GM19035 (cell line): ENCODE data around the gene MRPL43.
"Not testable (repeated sequence)": the region's sequence is repeated elsewhere in the genome, so short reads cannot be mapped to it uniquely, and the experiment has no call there.

Experiments used
- ATAC-seq: cut with Tn5 transposase; IDR thresholded peaks from one replicate; pipeline ENCODE4 v1.9.1; 2021; ENCODE audit not compliant: unreplicated experiment

The MRPL43 gene

DNA sequence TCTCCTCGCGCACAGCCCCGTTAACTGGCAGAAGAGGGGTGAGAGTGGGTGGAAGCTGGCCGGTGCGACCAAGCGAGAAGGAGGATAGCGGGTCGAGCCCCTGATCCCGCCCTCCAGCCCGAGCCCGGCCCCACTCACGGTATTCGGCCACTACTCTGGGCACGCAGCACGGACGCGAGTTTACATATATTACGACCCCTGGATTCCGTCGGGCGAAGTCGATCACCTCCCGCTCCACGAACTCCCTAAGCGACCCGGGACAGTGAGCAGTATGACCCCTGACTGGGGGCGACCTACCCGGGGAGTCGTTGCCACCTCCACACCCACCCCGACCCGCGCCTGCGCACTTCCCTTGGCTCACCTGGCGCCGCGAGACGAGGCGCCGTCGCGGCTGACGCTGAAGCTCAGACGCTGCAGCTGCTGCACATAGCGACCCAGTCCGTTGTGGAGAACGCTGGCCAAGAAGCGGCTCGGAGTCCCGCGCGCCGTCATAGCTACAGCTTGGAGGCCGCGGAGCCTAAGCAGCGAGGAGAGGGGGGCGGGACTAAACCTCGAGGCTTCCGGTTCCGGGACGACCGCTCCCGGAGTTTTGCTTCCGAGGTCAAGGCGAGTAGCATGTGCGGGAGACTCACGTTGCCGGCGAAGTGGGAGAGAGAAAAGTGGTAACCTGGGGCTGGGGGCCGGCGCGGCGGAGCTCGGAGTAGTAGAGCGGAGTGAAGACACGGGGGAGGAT, at the start of gene MRPL43, which contains the start of gene TWNK:
Gene MRPL43 (minus strand): TSS at position 546 of the 733 bp plus-strand sequence. CDS start 54 bp downstream, at position 492.
Gene TWNK (plus strand): TSS at position 592 of the 733 bp plus-strand sequence. CDS start 668 bp downstream, outside the sequence.
- peak; percentile 89 for ATAC-seq

DNA sequence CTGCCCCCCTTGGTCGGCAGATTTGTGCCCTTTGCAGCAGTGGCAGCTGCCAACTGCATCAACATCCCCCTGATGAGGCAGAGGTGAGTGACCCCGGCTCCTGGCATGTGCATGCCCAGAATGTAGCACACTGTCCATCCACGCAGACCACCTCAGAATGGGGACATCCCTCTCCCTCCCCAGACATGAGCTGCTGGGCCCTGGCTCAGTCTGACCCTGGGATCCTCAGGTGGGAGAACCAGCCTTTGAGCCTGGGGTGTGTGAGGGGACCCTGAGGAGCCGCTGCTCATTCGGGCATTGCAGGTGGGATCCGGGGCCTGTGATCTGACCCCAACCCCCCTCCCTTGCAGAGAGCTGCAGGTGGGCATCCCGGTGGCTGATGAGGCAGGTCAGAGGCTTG, 49.4 kb upstream of the MRPL43 start:
- no peak for ATAC-seq

DNA sequence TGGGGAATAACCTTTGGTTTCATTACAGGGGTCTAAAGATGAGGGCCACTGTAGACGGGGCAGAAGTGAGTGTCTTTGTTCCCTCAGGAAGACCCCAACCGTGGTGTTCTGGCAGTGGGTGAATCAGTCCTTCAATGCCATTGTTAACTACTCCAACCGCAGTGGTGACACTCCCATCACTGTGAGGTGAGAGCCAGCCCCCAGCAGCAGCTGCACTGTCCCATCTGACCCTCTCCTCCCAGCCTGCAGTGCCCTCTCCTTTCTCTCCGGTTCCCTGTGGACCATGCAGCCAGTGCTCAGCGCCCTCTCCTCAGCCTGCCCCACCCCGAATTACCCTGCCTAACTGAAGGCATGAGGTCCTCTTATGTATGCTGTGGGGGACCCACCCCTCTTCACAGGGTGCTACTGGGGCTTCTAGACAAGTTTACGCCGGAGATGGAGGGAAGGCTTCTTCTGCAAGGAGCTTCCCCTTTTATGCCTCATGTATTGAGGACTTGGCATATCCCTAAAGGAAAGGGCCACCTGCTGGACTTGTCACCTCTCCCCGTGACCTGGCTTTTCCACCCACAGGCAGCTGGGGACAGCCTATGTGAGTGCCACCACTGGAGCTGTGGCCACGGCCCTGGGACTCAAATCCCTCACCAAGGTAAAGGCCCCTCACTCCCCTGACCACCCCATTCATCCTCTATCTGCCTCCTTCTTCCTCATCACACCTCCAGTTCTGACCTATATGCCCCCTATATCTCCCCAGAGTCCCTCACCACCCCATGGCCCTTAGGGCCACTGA, 48.8 kb upstream of the MRPL43 start:
- ATAC-seq: no peak

DNA sequence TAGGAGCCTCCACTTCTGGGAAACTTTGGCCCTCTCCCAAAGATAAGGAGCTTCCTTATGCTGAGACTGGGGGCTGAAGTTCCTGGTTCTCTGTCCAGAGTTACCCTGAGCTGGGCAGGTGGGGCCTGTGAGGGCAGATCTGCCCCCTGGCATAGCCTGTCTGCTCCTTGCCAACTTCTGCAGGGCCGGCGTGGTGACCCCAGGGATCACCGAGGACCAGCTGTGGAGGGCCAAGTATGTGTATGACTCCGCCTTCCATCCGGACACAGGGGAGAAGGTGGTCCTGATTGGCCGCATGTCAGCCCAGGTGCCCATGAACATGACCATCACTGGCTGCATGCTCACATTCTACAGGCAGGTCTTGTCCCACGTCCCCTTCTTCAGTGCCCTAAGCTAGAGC, 48.0 kb upstream of the MRPL43 start:
- no peak for ATAC-seq

DNA sequence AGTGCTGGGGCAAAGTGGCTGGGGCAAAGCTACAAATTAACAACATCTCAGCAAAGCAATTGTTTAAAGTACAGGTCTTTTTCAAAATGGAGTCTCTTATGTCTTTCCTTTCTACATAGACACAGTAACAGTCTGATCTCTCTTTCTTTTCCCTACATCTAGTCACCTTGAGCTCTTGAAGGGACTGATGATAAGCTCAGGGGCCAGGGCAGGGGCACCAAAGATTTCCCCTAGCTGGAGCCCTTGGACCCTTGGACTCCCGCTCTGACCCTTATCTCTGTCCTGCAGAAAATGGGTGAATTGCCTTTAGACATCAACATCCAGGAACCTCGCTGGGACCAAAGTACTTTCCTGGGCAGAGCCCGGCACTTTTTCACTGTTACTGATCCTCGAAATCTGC, 47.1 kb upstream of the MRPL43 start:
- ATAC-seq: not testable (repeated sequence)

DNA sequence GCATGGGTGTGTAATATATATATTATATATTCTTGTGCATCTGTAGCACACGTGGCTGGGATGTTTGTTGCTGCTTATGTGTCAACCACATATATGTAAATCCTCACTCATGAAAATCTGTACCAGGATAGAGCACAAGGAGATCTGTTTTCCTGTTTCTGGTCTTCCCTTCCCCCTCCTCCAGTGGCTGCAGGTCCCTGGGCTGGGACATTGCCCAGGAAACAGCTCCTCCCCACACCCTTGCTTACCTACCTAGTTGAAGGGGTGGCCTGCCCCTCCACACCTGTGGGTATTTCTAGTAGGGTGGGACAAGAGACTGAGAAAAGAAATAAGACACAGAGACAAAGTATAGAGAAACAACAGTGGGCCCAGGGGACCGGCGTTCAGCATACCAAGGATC, 46.0 kb upstream of the MRPL43 start:
- ATAC-seq: no peak

DNA sequence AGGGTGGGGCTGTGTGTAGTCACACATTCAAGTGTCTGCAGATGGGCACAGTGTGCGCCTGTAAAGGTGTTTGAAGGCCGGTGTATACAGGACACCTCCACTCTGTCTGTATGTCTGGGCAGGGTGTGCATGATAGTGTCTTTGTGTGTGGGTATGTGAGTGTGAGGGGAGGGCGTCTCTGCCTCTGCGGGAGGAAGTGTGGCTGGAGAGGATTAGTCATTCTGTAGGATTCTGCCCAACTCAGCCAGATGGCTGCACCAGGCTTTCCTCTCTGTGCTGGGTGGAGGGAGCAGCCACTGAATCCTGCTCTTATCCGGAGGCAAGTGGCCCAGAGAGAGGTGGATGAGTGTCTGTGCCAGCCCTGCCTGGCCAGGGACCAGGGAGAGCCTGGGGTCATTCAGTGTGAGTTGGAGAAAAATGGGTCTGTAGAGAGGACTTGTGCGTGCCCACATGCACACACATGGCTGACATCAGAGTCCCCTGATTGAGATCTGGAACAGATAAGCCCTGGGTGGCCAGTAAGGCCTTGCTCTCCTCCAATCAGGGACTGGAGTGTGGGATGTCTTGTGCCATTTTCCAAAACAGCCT, 45.4 kb upstream of the MRPL43 start:
- no peak for ATAC-seq

DNA sequence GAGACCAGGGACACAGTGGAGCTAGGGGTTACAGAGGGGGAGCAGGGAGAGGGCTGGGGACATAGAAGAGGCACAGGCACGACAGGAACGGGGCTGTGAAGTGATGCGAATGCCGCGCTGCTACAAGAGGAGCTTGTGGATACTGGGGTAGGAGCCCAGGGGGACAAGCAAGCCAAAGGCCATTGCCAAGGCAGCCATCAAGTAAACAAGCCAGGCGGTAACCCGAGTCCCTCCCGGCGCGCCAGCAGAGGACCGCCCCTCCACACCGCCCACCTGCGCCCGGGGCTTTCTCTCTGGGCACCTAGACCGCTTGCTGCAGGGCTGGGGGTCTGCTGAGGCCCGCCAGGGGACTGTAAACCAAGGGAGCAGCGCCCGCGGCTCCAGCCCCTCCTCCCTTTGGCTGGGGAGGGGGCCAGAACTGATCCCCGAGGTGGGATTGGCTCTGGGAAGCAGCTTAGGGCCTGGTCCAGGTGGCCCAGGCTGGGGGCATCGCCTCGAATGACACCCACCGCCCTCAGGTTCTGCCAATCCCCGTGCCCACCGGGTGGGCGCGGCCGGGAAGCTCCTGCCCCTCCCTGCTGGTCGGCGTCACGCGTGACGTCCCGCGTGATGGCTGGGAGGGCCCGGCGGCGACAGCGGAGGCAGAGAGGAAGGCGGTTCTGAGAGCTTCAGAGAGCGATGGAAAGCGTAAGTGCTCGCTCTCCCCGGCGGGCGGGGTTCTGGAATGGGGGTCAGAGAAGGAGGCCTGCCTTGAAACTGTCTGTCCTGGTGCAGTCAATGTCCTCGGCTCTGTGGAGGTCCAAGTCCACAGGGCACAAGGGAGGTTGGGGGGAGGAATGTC, 44.7 kb upstream of the MRPL43 start:
- ATAC-seq: no peak

DNA sequence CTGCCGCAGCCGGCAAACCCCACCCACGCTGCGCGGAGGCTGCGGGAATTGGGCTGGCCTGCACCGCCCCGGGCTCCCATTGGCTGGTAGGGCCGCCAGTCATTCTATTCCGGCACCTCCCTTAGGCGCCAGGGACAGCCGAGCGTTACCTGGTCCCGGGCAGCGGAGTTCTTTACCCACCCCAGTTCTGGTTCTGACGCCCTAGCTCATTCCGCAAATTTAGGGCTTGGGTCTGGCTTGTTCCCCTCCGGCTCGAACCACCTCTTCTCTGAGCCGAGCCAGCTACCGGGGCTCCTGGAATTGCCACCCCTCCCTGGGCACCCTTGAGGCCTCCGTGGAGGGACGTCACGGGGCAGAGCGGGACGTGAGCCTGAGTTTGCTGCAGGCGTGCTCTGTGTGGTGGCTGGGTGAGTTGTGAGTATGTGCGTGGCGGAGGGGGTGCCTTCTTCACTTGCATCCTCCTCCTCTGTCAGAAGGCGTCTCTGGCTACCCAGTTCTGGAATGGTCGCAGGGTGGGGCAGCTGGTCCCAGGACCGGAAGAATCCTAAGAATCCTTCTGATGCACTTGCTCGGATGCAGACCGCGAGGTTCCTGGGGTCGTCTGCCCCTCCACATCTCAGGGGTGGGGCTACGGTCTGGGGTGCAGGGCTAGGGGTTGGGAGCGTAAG, 44.0 kb upstream of the MRPL43 start, which contains the start of the genes PDZD7 and SFXN3:
Gene PDZD7 (minus strand): TSS at position 2 of the 668 bp plus-strand sequence. CDS start 910 bp downstream, outside the sequence.
Gene SFXN3 (plus strand): TSS at position 107 of the 668 bp plus-strand sequence. CDS start 3,461 bp downstream, outside the sequence.
- peak; percentile 96 for ATAC-seq

DNA sequence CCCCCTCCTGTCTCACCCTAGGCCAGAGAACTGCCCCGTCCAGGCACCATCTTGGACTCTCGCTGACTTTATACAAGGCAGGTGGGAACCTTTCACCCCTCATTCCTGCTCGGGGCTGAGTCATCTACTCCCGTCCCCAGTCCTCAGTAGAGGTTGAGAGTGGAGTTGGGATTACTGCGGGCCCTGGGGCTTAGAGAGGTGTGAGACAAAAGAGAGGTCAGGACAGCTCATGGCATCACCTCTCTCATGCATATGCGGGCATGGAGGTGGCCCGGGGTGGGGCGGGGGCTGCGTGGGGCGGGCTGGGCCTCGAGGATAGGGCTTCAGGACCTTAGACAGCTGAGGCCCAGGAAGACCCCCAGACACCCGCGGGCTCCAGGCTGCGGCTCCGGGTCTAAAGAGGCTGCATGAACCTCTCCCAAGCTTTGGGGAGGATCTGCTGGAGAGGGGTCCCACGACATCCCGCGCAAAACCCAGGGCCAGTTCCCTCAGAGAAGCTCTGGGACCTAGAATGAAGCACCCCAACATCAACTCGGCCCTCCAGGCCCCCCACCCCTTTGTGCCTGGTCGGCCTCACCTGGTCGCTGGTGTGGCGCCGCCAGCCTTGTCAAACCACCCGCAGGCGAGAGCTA, 43.3 kb upstream of the MRPL43 start:
- ATAC-seq: no peak

DNA sequence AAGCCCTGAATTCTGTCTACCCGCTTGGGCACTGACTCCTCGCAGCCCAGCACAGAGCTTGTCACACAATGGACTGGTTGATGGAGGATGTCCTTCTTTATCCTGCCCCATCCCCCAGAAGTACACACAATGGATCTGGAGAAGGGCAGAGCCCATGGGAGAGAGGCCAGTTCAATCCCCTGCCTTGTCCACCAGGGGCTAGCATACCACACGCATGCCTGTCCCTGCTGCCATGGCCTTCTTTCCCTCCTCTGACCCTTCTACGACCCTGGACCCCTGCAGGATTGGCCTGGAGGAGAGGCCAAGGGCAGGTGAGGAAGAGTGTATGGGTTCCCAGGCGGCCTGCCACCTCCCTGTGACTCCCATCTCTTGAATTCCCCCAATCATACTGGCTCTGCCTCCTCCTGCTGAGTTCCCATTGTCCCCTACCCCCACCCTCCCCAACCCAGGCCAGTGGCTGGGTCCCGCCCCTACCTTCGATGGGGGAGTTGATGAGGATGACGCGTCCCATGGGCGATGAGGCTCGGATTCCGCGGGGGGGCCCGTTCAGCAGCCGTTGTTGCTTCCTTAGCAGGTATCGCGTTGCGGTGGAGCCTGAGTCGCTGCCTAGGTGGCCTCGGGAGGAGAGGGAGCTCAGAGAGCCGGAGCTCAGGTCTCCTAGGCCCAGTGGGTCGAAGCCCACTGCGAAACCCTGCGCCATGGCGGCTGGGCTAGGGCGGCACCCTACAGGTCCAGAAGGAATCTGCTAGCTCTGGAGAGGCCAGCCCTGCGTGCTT, 42.4 kb upstream of the MRPL43 start:
- no peak for ATAC-seq

DNA sequence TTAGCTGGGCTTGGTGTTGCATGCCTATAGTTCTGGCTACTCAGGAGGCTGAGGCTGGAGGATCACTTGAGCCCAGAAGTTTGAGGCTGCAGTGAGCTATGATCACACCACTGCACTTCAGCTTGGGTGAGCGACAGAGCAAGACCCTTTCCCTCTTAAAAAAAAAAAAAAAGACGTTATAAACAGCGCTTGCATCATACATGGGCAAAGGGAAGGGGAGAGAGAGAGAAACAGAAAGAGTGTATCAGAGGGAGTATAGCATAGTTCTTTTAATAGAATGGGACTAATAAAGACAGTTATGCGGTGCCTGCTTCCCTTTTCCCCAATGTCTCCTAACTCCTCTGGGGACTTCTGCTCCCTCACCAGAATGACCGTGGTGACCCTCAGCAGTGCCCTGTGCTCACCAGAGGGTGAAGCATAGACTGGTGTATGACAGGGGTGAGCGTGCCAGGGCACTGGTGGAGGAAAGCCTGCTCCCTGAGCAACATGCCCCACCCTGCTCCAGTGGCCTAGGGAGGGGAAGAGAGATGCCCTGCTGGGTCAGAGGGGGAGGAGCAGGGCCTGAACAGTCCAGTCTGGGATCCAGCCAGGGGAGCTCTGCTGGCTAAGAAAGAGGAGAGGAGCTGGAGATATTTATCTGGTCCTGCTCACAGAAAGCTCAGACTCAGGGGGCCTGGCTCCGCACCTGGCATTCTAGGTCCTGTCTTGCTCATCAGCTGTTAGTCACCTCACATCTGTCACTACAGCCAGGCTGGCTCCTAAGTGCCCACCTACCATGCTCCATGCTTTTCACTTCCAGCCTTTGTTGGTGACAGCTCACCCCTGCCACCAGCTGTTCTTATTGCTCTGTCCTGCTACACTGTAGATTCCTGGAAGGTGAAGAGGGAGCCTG, 41.4 kb upstream of the MRPL43 start:
- ATAC-seq: no peak

DNA sequence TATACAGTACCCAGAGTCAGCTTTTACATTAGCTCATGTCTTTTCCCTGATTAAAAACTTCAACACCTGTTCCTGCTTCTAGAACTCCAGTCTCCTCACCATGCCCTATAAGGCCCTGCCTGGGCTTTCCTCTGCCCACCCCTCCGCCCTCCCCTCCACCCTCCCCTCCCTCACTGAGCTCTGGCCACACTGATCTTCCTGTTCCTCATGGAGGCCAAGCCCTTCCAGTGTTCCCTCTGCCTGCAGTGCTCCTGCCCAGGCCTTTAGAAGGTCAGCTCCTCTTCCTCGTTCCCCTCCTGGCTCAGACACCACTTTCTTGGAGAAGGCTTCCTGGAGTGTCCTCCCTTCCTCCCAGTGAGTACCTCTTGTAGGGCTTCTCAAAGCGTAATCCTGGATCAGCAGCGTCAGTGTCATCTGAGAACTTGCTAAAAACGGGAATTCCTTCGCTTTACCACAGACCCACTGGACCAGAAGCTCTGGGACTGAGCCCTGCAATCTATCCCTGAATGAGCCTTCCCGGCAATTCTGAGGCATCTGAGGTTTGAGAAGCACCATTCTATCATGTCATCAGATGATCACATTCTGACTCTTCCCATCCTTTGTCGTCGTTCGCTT, 39.9 kb upstream of the MRPL43 start:
- no peak for ATAC-seq

DNA sequence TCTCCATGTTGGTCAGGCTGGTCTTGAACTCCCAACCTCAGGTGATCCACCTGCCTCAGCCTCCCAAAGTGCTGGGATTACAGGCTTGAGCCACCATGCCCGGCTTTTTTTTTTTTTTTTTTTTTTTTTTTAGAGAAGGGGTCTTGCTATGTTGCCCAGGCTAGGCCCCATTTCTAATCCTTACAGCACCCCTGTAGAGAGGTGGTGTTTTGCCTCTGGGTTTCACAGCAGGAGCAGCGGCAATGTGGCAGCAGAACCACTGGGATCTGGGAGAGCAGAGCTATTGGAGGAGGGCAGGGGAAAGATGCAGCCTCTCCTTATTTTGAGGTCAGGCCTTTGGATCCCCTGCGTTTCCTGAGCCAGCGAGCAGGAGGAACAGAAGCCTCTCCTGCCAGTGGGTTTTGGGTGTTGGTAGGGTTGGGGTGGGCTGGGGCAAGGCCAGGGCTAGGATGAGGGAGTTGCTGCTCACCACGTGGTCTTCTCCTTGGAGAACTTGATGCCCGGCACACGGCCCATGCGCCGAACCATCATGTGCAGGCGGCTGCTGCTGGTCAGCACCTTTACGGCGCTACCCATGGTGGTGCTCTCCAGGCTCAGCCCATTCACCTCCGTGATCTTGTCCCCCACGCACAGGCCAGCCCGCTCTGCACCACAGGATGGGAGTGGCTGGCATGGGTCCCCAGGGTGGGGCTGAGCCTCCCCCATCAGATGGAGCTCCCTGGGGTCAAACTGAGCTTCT, 35.8 kb upstream of the MRPL43 start:
- ATAC-seq: no peak

DNA sequence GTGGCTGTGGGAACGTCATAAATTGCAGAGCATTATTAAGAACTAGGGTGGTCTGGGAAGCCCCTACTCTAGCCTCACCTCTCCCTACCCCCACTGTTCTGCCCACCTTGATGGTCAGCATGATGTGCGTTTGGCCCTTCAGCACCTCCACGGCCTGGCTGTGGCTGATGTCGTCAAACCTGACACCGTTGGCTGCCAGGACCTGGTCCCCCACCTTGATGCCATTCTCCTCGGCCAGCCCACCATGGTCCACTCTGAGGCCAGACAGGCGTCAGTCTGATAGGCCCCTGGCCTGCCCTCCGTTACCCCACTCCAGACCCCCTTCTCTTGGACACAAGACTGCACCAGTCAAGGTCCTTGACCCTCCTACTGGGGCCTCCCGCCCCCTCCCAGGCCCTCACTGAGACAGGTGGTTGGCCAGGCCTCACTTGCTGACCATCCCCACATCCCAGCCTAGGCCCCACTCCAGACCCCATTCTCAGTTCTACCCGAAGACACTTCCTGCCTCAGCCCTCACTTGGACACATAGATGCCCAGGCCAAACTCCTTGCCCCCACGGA, 34.5 kb upstream of the MRPL43 start:
- ATAC-seq: no peak

DNA sequence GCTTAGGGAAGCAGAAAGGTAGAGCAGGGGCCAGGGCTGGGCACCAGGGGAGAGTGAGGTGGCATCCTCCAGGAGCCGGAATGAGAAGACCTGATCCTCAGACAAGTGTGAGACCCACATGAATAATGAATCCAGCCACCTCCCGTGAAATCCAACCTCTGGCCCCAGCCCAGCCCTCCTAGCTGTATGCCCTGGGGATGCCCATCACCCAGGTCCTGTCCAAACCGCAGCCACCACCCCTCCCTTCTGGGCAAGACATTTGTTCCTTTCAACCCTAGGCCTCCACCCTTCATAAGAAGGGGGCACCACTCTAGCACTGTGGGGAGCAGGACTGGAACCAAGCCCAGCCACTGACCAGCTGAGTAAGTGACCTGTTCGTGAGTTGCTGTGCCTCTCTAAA, 33.9 kb upstream of the MRPL43 start:
- ATAC-seq: no peak
